K562 (cell line): Measurements from ENCODE around the gene COL4A1. TPM values are rescaled to one million over a fixed set of nuclear protein-coding genes. Genes with fewer than 3 reads are reported as not detected.

Source experiments
- ATAC-seq: fragments of 200-7000 bp; cut with Tn5 transposase; 3 replicates; pipeline ENCODE4 v1.9.1; 2020; ENCODE audit warnings: moderate library complexity
- BruUV-seq: library from RNA; stranded (reverse); fragments of 400-500 nt; replicated peaks from 2 replicates; lab custom pipeline; 2021; lab: Mats Ljungman, UMichigan
- CTCF ChIA-PET: fragments of 300-600 bp; formaldehyde crosslinking; extraction: SDS; loops from one replicate; lab custom pipeline; 2021; ENCODE audit warnings: low intra/inter-chr PET ratio; lab: Yijun Ruan, JAX
- POLR2A ChIA-PET: fragments of 300-600, 350-650 bp; sonication (Branson Sonifier 250); formaldehyde crosslinking; extraction: SDS; loops from one replicate; lab custom pipeline; 2021; ENCODE audit warnings: antibody characterized with exemption, inconsistent platforms; lab: Yijun Ruan, JAX
- DNase-seq, 4 experiments: peaks; one replicate each; pipeline versions ENCODE4 v3.0.0 to v3.0.0-alpha.2; 2011 to 2018; ENCODE audit warnings: low spot score in 3 of 4, mixed read lengths in 3 of 4; ENCODE audit errors: extremely low read depth in 1 of 4
- FAIRE-seq: peaks from 2 replicates; lab custom pipeline; 2011; peaks lifted over from hg19 to GRCh38; lab: Jason Lieb, UNC
- H2AFZ ChIP-seq: 2 replicates; pipeline ENCODE4 v1.6.0; 2011; ENCODE audit warnings: low read depth, low read length, control low read depth, inconsistent platforms
- H3K27ac ChIP-seq: fragments of 200-600 bp; 3 replicates; pipeline ENCODE4 v1.8.0; 2011; ENCODE audit warnings: low read depth, mild to moderate bottlenecking, control low read depth, inconsistent platforms, low read length, moderate library complexity, mixed read lengths; ENCODE audit errors: extremely low read depth
- H3K27me3 ChIP-seq, 2 experiments: fragments of 300-600 bp in 1 of 2; 2 replicates in 1 of 2; 3 replicates in 1 of 2; pipeline versions ENCODE4 v1.6.0 to v1.8.0; 2011; ENCODE audit warnings: inconsistent platforms in 2 of 2, low read length in 2 of 2, mild to moderate bottlenecking in 1 of 2, mixed read lengths in 1 of 2, moderate library complexity in 1 of 2; ENCODE audit not compliant: control insufficient read depth in 2 of 2, insufficient read depth in 2 of 2
- H3K36me3 ChIP-seq: fragments of 300-600 bp; 3 replicates; pipeline ENCODE4 v1.8.0; 2011; ENCODE audit warnings: mild to moderate bottlenecking, low read length, inconsistent platforms; ENCODE audit not compliant: control insufficient read depth, insufficient read depth
- H3K4me1 ChIP-seq, 2 experiments: fragments of 200-600 bp in 1 of 2; replicated peaks in 1 of 2; 2 replicates in 1 of 2; 3 replicates in 1 of 2; pipeline versions ENCODE4 v1.5.1 to v1.8.0; 2011; ENCODE audit warnings: inconsistent platforms in 2 of 2, low read length in 2 of 2, mild to moderate bottlenecking in 1 of 2, mixed read lengths in 1 of 2, moderate library complexity in 1 of 2; ENCODE audit not compliant: control insufficient read depth in 2 of 2, insufficient read depth in 2 of 2
- H3K4me2 ChIP-seq: 2 replicates; pipeline ENCODE4 v1.6.1; 2011; ENCODE audit warnings: low read length, control low read depth, inconsistent platforms, mixed read lengths; ENCODE audit not compliant: insufficient read depth
- H3K4me3 ChIP-seq: fragments of 200-600 bp; sonication (generic), shearing (Covaris generic); 2 replicates; pipeline ENCODE4 v1.5.1; 2016; ENCODE audit warnings: control low read depth, inconsistent platforms
- H3K79me2 ChIP-seq: fragments of 200-600 bp; 3 replicates; pipeline ENCODE4 v1.8.0; 2011; ENCODE audit warnings: low read length, inconsistent platforms; ENCODE audit not compliant: control insufficient read depth, insufficient read depth
- H3K9ac ChIP-seq, 2 experiments: 2 replicates each; pipeline versions ENCODE4 v1.6.0 to v1.6.1; 2011; ENCODE audit warnings: low read depth in 2 of 2, low read length in 2 of 2, control low read depth in 1 of 2, inconsistent platforms in 1 of 2, mild to moderate bottlenecking in 1 of 2, mixed read lengths in 1 of 2; ENCODE audit not compliant: insufficient read depth in 1 of 2
- H3K9me1 ChIP-seq: one replicate; pipeline ENCODE4 v1.6.0; 2011; ENCODE audit warnings: inconsistent platforms, mild to moderate bottlenecking, low read length, moderate library complexity; ENCODE audit not compliant: control insufficient read depth, insufficient read depth
- H3K9me3 ChIP-seq: replicated peaks from 2 replicates; pipeline ENCODE4 v1.5.1; 2011; ENCODE audit warnings: low read depth, low read length, inconsistent platforms; ENCODE audit not compliant: control insufficient read depth, insufficient read depth
- H4K20me1 ChIP-seq: replicated peaks from 2 replicates; pipeline ENCODE4 v1.6.1; 2011; ENCODE audit warnings: low read length, inconsistent platforms, mixed read lengths; ENCODE audit not compliant: control insufficient read depth, insufficient read depth
- DIDO1 ChIP-seq: fragments of 450-650 bp; IDR thresholded peaks from 2 replicates; pipeline ENCODE4 v1.6.1; 2016; ENCODE audit warnings: low read depth, missing biosample characterization, missing genetic modification characterization
- TEAD4 ChIP-seq, 2 experiments: sonication (generic) in 1 of 2; formaldehyde crosslinking in 1 of 2; IDR thresholded peaks; 2 replicates each; pipeline versions ENCODE4 v1.6.1 to v1.8.0; 2012 to 2022; ENCODE audit warnings: borderline replicate concordance in 1 of 2, inconsistent platforms in 1 of 2, low read length in 1 of 2, mild to moderate bottlenecking in 1 of 2, missing genetic modification reagents in 1 of 2
- ZNF318 ChIP-seq, 2 experiments: fragments of 450-650 bp; IDR thresholded peaks; 2 replicates each; pipeline ENCODE4 v1.6.1; 2016; ENCODE audit warnings: mild to moderate bottlenecking in 2 of 2, borderline replicate concordance in 1 of 2, low read depth in 1 of 2, moderate library complexity in 1 of 2
- WGBS: fragments of 100-300 bp; shearing (Covaris generic); methylation state at CpG from one replicate; pipeline ENCODE4 v1.1.6; 2016; ENCODE audit warnings: low coverage, mixed read lengths; ENCODE audit not compliant: insufficient coverage; ENCODE audit errors: missing lambda C conversion rate; 5-methylcytosine and 5-hydroxymethylcytosine counted together
- in situ Hi-C: fragments of 300-500 bp; cut with MboI; formaldehyde crosslinking; loops from 4 replicates; pipeline ENCODE4 v1.15.0; 2018; ENCODE audit warnings: inconsistent platforms, mixed read lengths
- intact Hi-C: fragments of 100-400 bp; cut with micrococcal nuclease; formaldehyde crosslinking; loops from 2 replicates; pipeline ENCODE4 v1.14.2; 2022
- polyA plus RNA-seq, 8 experiments: library from polyadenylated mRNA; depleted of rRNA in 4 of 8; stranded (reverse) in 5 of 8; unstranded in 3 of 8; fragments of >200 nt; fragmentation: Nextera tagmentation in 2 of 8; fragmentation: Illumina TruSeq in 1 of 8; extraction: Ambion mirVana in 2 of 8; extraction: Trizol in 1 of 8; gene quantifications; 2 replicates each; pipeline versions ENCODE4 v1.2.1 to v1.2.3, GENCODE V29; 2011 to 2014; ENCODE audit warnings: inconsistent platforms in 1 of 8, missing spikeins in 1 of 8
- total RNA-seq, 7 experiments: library from RNA; depleted of rRNA in 6 of 7; stranded (reverse); fragments of >200 nt in 6 of 7; fragmentation: Illumina TruSeq in 2 of 7; extraction: Trizol in 2 of 7; gene quantifications; 2 replicates each; pipeline versions ENCODE4 v1.2.1 to v1.2.3, GENCODE V29; 2011 to 2021; ENCODE audit warnings: low replicate concordance in 1 of 7

The COL4A1 gene
- total and polyA plus RNA-seq, 9 of the 15 experiments (the other 6 are each of a cell fraction or from before 2014, with no cell fraction given): 0.35 TPM; not detected in 8

GRCh38 chr13:110339975-110340550, 33.1 kb upstream of the COL4A1 start:
- no TSS peak for BruUV-seq
- TF ChIP-seq ZNF318 (IDR thresholded peaks at IDR 0.05; ENCODE audit: borderline replicate concordance in 1 of 2, low read depth in 1 of 2) (no peak), DIDO1 (tag) (no peak), TEAD4 (IDR thresholded peaks at IDR 0.05; ENCODE audit: low read length) (no peak), TEAD4 (CRISPR knock-in tag; IDR thresholded peaks at IDR 0.05; ENCODE audit: borderline replicate concordance) (no peak)
- no peak overlapping the region for H2AFZ ChIP-seq
- H3K79me2 ChIP-seq: no peaks in the 10 kb centered on the region
- H3K27me3 ChIP-seq: peaks cover 0 to 31% of the 10 kb centered on the region in 2 experiments; a peak in 4 of 5 replicates
- ChIA-PET POLR2A (no interaction called here), CTCF (no interaction called here)
- no peaks in the 10 kb centered on the region for H4K20me1 ChIP-seq
- no peak for FAIRE-seq
- no peaks in the 10 kb centered on the region for H3K9me3 ChIP-seq
- no peaks in the 10 kb centered on the region for H3K4me1 ChIP-seq
- H3K27ac ChIP-seq: no peak overlapping the region
- no peak for ATAC-seq
- in situ Hi-C loops (no loop called here), intact Hi-C loops (no loop called here)
- DNase-seq: no peak
- no peaks in the 10 kb centered on the region for H3K9me1 ChIP-seq
- H3K36me3 ChIP-seq: no peaks in the 10 kb centered on the region
- no peak overlapping the region for H3K9ac ChIP-seq
- H3K4me3 ChIP-seq: no peak overlapping the region
- H3K4me2 ChIP-seq: no peak overlapping the region
- 3% methylated on average over 5 of the region's 9 CpGs for WGBS
